ENCODE measurements around the gene RNF220.

The RNF220 gene

GRCh38 chr1:44405031-44405797, at the start of gene RNF220 (continued):
- no peak for TF ChIP-seq ZNF580 (tag by site-specific recombination; IDR thresholded peaks at IDR 0.05)
- TF ChIP-seq ATF2 (tag by site-specific recombination; IDR thresholded peaks at IDR 0.05; ENCODE audit: low read depth), result no peak
- peak; percentile 68; the same call in 1 of the 2 replicates for TF ChIP-seq ZNF394 (tag by site-specific recombination; IDR thresholded peaks at IDR 0.05; ENCODE audit: borderline replicate concordance)
- TF ChIP-seq PRDM6 (tag by site-specific recombination; IDR thresholded peaks at IDR 0.05), result no peak
- no peak for TF ChIP-seq ZNF645 (tag by site-specific recombination; IDR thresholded peaks at IDR 0.05)
- peak; percentile 48 for TF ChIP-seq ZBTB11 (tag by site-specific recombination; conservative IDR thresholded peaks at IDR 0.05; ENCODE audit: low read depth)
- peak; percentile 80 for TF ChIP-seq ZBTB21 (tag by site-specific recombination; IDR thresholded peaks at IDR 0.05)
- no peak for TF ChIP-seq ZNF184 (tag by site-specific recombination; IDR thresholded peaks at IDR 0.05)
- TF ChIP-seq KLF16 (tag by site-specific recombination; IDR thresholded peaks at IDR 0.05), result peak; percentile 81
- TF ChIP-seq ZNF23 (tag by site-specific recombination; IDR thresholded peaks at IDR 0.05; ENCODE audit: borderline replicate concordance), result no peak
- TF ChIP-seq GLIS1 (tag by site-specific recombination; IDR thresholded peaks at IDR 0.05), result peak; percentile 90
- no peak for TF ChIP-seq AEBP2 (tag by site-specific recombination; IDR thresholded peaks at IDR 0.05; ENCODE audit: borderline replicate concordance)
- TF ChIP-seq PBX3 (CRISPR knock-in tag; IDR thresholded peaks at IDR 0.05), result no peak
- no peak for TF ChIP-seq ZNF37A (tag by site-specific recombination; IDR thresholded peaks at IDR 0.05)
- 0 out of 2 replicates have a peak, but pooled peaks have one; percentile 16 for TF ChIP-seq ZNF777 (tag by site-specific recombination; IDR thresholded peaks at IDR 0.05; ENCODE audit: borderline replicate concordance)
- TF ChIP-seq ZNF792 (tag by site-specific recombination; IDR thresholded peaks at IDR 0.05), result peak; percentile 43; the same call in 1 of the 2 replicates
- TF ChIP-seq ZNF223 (tag by site-specific recombination; IDR thresholded peaks at IDR 0.05), result 0 out of 2 replicates have a peak, but pooled peaks have one; percentile 9
- TF ChIP-seq ZFP69B (tag by site-specific recombination; IDR thresholded peaks at IDR 0.05), result peak; percentile 90
- no peak for TF ChIP-seq ZNF623 (tag by site-specific recombination; IDR thresholded peaks at IDR 0.05)
- TF ChIP-seq RBAK (tag by site-specific recombination; IDR thresholded peaks at IDR 0.05), result no peak
- peak; percentile 92 for TF ChIP-seq ZNF76 (tag by site-specific recombination; IDR thresholded peaks at IDR 0.05; ENCODE audit: borderline replicate concordance, low read depth)
- peak; percentile 76 for TF ChIP-seq CTCF (tag by site-specific recombination; IDR thresholded peaks at IDR 0.05)
- peak; percentile 51; the same call in 1 of the 2 replicates for TF ChIP-seq ZNF629 (tag by site-specific recombination; IDR thresholded peaks at IDR 0.05)
- no peak for TF ChIP-seq ZNF202 (tag by site-specific recombination; IDR thresholded peaks at IDR 0.05; ENCODE audit: borderline replicate concordance)
- no peak for TF ChIP-seq ZNF701 (tag by site-specific recombination; IDR thresholded peaks at IDR 0.05)
- peak; percentile 73 for TF ChIP-seq ZEB2 (tag by site-specific recombination; IDR thresholded peaks at IDR 0.05)
